Parathyroid adenoma (tissue), 2 donors: ENCODE data around the gene RAB10.

Experiments used
- H2AFZ ChIP-seq: fragments of 300-600 bp; sonication (generic); one replicate; pipeline ENCODE4 v1.7.0; 2017; ENCODE audit warnings: antibody characterized with exemption, mild to moderate bottlenecking
- H3K27ac ChIP-seq: fragments of 300-600 bp; sonication (generic); one replicate; pipeline ENCODE4 v1.7.0; 2017
- H3K27me3 ChIP-seq: fragments of 300-600 bp; sonication (generic); one replicate; pipeline ENCODE4 v1.7.0; 2017; ENCODE audit warnings: low read length; ENCODE audit not compliant: control insufficient read depth, insufficient read depth
- H3K36me3 ChIP-seq: fragments of 300-600 bp; sonication (generic); one replicate; pipeline ENCODE4 v1.7.0; 2017; ENCODE audit warnings: low read length; ENCODE audit not compliant: control insufficient read depth, insufficient read depth
- H3K4me1 ChIP-seq: fragments of 300-600 bp; sonication (generic); one replicate; pipeline ENCODE4 v1.7.0; 2017; ENCODE audit warnings: control low read depth
- H3K4me2 ChIP-seq: fragments of 300-600 bp; sonication (generic); one replicate; pipeline ENCODE4 v1.7.0; 2017; ENCODE audit warnings: low read length
- H3K4me3 ChIP-seq: fragments of 300-600 bp; sonication (generic); one replicate; pipeline ENCODE4 v1.7.0; 2017; ENCODE audit warnings: low read depth, low read length
- H3K79me2 ChIP-seq: fragments of 300-600 bp; sonication (generic); one replicate; pipeline ENCODE4 v1.7.0; 2017; ENCODE audit warnings: control low read depth
- H3K9ac ChIP-seq: fragments of 300-600 bp; sonication (generic); one replicate; pipeline ENCODE4 v1.7.0; 2017; ENCODE audit warnings: mild to moderate bottlenecking
- H3K9me3 ChIP-seq: fragments of 300-600 bp; sonication (generic); one replicate; pipeline ENCODE4 v1.7.0; 2017; ENCODE audit warnings: low read length; ENCODE audit not compliant: control insufficient read depth
- CTCF ChIP-seq: fragments of 300-600 bp; sonication (generic); IDR thresholded peaks from one replicate; pipeline ENCODE4 v1.7.0; 2017; ENCODE audit warnings: antibody characterized with exemption, mild to moderate bottlenecking
- donor health status: primary hyperparathyroidism.

The RAB10 gene

DNA sequence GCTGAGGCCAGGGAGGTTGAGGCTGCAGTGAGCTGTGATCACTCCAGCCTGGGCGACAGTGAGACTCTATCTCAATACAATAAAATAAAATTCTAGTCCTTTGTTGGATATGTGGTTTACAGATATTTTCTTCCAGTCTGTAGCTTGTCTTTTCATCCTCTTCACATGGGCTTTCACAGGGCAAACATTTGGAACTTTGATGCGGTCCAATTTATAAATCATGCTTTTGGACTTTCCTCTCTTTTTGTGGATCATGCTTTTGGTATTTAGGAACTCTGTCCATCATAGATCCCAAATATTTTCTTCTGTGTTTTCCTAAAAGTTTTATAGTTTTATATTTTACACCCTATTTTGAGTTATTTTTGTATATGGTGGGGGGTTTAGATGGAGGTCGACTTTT is 14.9 kb downstream of the RAB10 start:
- TF ChIP-seq CTCF: no peak
- H3K9me3 ChIP-seq: no peaks in the 10 kb centered on the region
- no peak overlapping the region for H3K27ac ChIP-seq
- peaks cover 14% of the 10 kb centered on the region for H3K4me1 ChIP-seq
- H3K79me2 ChIP-seq: peaks cover 49% of the 10 kb centered on the region
- H3K4me2 ChIP-seq: no peak overlapping the region
- H3K4me3 ChIP-seq: no peak overlapping the region
- no peak overlapping the region for H3K9ac ChIP-seq
- no peaks in the 10 kb centered on the region for H3K36me3 ChIP-seq
- H3K27me3 ChIP-seq: no peaks in the 10 kb centered on the region
- H2AFZ ChIP-seq: no peak overlapping the region

DNA sequence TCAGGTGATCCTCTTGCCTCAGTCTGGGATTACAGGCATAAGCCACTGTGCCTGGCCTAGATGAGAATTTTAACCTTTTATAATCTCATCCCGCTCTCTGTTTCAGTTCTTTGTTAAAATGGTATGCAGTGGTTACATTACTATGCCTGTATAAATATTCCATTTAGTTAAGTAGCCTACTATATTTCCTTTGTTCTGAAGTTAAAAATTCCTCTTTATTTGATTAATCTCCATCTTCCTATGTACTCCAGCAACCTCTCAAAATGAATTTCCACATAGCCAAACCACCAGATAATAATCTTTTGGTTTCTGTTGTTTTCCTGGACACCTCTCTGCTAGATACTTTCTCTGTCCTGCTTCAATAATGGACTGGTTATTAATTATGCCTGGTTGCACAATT is 15.8 kb downstream of the RAB10 start:
- Histone ChIP-seq H3K27ac (no peak overlapping the region), H3K36me3 (no peaks in the 10 kb centered on the region), H3K9ac (no peak overlapping the region), H3K27me3 (no peaks in the 10 kb centered on the region), H3K4me2 (no peak overlapping the region), H2AFZ (no peak overlapping the region), H3K9me3 (no peaks in the 10 kb centered on the region), H3K4me3 (no peak overlapping the region), H3K79me2 (peaks cover 46% of the 10 kb centered on the region), H3K4me1 (peaks cover 9% of the 10 kb centered on the region)
- TF ChIP-seq CTCF: no peak

GRCh38 chr2:26052740-26053139 is 18.9 kb downstream of the RAB10 start:
- H3K36me3 ChIP-seq: no peaks in the 10 kb centered on the region
- TF ChIP-seq CTCF: no peak
- no peaks in the 10 kb centered on the region for H3K27me3 ChIP-seq
- no peak overlapping the region for H3K9ac ChIP-seq
- no peak overlapping the region for H3K4me3 ChIP-seq
- no peak overlapping the region for H3K27ac ChIP-seq
- H3K79me2 ChIP-seq: peaks cover 66% of the 10 kb centered on the region
- no peak overlapping the region for H2AFZ ChIP-seq
- no peaks in the 10 kb centered on the region for H3K9me3 ChIP-seq
- no peak overlapping the region for H3K4me2 ChIP-seq
- H3K4me1 ChIP-seq: peaks cover 9% of the 10 kb centered on the region

GRCh38 chr2:26054598-26055348 is 20.9 kb downstream of the RAB10 start:
- peaks cover 66% of the 10 kb centered on the region for H3K79me2 ChIP-seq
- H2AFZ ChIP-seq: no peak overlapping the region
- no peak overlapping the region for H3K4me2 ChIP-seq
- no peak overlapping the region for H3K9ac ChIP-seq
- H3K36me3 ChIP-seq: no peaks in the 10 kb centered on the region
- peaks cover 8% of the 10 kb centered on the region for H3K4me1 ChIP-seq
- no peak overlapping the region for H3K4me3 ChIP-seq
- no peak for TF ChIP-seq CTCF
- H3K27me3 ChIP-seq: no peaks in the 10 kb centered on the region
- no peaks in the 10 kb centered on the region for H3K9me3 ChIP-seq
- no peak overlapping the region for H3K27ac ChIP-seq

GRCh38 chr2:26058390-26058789 is 24.5 kb downstream of the RAB10 start:
- Histone ChIP-seq H3K27ac (no peak overlapping the region), H3K4me2 (no peak overlapping the region), H2AFZ (no peak overlapping the region), H3K79me2 (peaks cover 59% of the 10 kb centered on the region), H3K36me3 (no peaks in the 10 kb centered on the region), H3K27me3 (no peaks in the 10 kb centered on the region), H3K9me3 (no peaks in the 10 kb centered on the region), H3K4me3 (no peak overlapping the region), H3K4me1 (no peaks in the 10 kb centered on the region), H3K9ac (no peak overlapping the region)
- TF ChIP-seq CTCF: no peak
